ENCODE data around the gene SIX2.

DNA sequence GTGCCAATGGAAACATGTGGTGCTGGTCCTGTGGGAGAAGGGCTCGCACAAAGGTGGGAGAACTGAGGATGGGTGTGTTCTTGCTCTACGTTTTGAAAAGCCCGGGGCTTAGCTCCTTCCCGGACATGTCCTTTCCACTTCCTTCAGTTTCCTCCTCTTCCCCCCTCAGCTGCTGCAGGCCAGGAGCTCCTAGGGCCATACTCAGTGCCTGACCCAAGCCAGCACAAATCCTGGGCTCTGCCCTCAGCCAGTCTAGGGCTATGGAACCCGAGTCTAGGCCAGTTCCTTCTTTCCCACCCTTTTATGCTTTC is 1.4 kb upstream of the SIX2 start:
- no peak for TF ChIP-seq POLR2A (IDR thresholded peaks at IDR 0.05)
- TF ChIP-seq, protein P1, sequence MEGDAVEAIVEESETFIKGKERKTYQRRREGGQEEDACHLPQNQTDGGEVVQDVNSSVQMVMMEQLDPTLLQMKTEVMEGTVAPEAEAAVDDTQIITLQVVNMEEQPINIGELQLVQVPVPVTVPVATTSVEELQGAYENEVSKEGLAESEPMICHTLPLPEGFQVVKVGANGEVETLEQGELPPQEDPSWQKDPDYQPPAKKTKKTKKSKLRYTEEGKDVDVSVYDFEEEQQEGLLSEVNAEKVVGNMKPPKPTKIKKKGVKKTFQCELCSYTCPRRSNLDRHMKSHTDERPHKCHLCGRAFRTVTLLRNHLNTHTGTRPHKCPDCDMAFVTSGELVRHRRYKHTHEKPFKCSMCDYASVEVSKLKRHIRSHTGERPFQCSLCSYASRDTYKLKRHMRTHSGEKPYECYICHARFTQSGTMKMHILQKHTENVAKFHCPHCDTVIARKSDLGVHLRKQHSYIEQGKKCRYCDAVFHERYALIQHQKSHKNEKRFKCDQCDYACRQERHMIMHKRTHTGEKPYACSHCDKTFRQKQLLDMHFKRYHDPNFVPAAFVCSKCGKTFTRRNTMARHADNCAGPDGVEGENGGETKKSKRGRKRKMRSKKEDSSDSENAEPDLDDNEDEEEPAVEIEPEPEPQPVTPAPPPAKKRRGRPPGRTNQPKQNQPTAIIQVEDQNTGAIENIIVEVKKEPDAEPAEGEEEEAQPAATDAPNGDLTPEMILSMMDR (IDR thresholded peaks at IDR 0.05 in 8 of 11, conservative IDR thresholded peaks at IDR 0.05 in 3 of 11): no peak
